ENCODE measurements around the gene PLD1. TPM values are rescaled to one million over a fixed set of nuclear protein-coding genes. Genes with fewer than 3 reads are reported as not detected.

Gene PLD1
- total RNA-seq, 1 donor from 2014 or later = 0.21 TPM

- H3K27ac Mint-ChIP-seq = no peak overlapping the region
These were observed 39.5 kb upstream of the PLD1 start for GRCh38 chr3:171849617-171850319.

GRCh38 chr3:171847595-171848259 lies 37.4 kb upstream of the PLD1 start:
- H3F3A ChIP-seq (ENCODE audit: low read depth) = peaks cover 6% of the 10 kb centered on the region
- peaks cover 3% of the 10 kb centered on the region for H3K36me3 Mint-ChIP-seq
- no peaks in the 10 kb centered on the region for H3K9me3 ChIP-seq (ENCODE audit: low read depth)
- no peak overlapping the region for H3K27ac Mint-ChIP-seq
- H3K27me3 ChIP-seq = no peaks in the 10 kb centered on the region
- H3K4me1 Mint-ChIP-seq = peaks cover 12% of the 10 kb centered on the region
- no peak overlapping the region for H3K9ac ChIP-seq
- TF ChIP-seq EZH2phosphoT487 (IDR thresholded peaks at IDR 0.05) = no peak
- H3K4me3 Mint-ChIP-seq = no peak overlapping the region
- H3K4me2 ChIP-seq = no peak overlapping the region
- no peak for DNase-seq (ENCODE audit: low spot score)
- H2AFZ ChIP-seq (replicated peaks) = no peak overlapping the region
- no peaks in the 10 kb centered on the region for H3K27me3 Mint-ChIP-seq (ENCODE audit: insufficient read depth, low read depth)
- H3K4me1 ChIP-seq = peaks cover 7% of the 10 kb centered on the region
- H3K36me3 ChIP-seq = no peaks in the 10 kb centered on the region
- no peak overlapping the region for H3K27ac ChIP-seq
- H3K4me3 ChIP-seq = no peak overlapping the region
- H4K20me1 ChIP-seq (ENCODE audit: low read depth) = no peaks in the 10 kb centered on the region
- H3K9me3 Mint-ChIP-seq = peaks cover 7% of the 10 kb centered on the region
- H3K79me2 ChIP-seq (ENCODE audit: low read depth) = no peaks in the 10 kb centered on the region

More at GRCh38 chr3:171849617-171850319, 39.5 kb upstream of the PLD1 start:
- H3K27me3 Mint-ChIP-seq (ENCODE audit: insufficient read depth, low read depth) = no peaks in the 10 kb centered on the region
- no peak for DNase-seq (ENCODE audit: low spot score)
- no peaks in the 10 kb centered on the region for H3K79me2 ChIP-seq (ENCODE audit: low read depth)
- H3K9me3 Mint-ChIP-seq = peaks cover 26% of the 10 kb centered on the region
- no peak overlapping the region for H3K4me2 ChIP-seq
- H3K36me3 Mint-ChIP-seq = peaks cover 5% of the 10 kb centered on the region
- no peak overlapping the region for H2AFZ ChIP-seq (replicated peaks)
- H3K27me3 ChIP-seq = no peaks in the 10 kb centered on the region
- H3F3A ChIP-seq (ENCODE audit: low read depth) = no peaks in the 10 kb centered on the region
- TF ChIP-seq CTCF (IDR thresholded peaks at IDR 0.05) (no peak), EZH2 (IDR thresholded peaks at IDR 0.05) (no peak), EZH2phosphoT487 (IDR thresholded peaks at IDR 0.05) (no peak)
- H3K4me3 ChIP-seq = no peak overlapping the region
- no peaks in the 10 kb centered on the region for H3K4me1 ChIP-seq
- no peak overlapping the region for H3K9ac ChIP-seq
- H3K4me3 Mint-ChIP-seq = no peak overlapping the region
- peaks cover 6% of the 10 kb centered on the region for H3K4me1 Mint-ChIP-seq
- no peaks in the 10 kb centered on the region for H4K20me1 ChIP-seq (ENCODE audit: low read depth)
- H3K27ac ChIP-seq = no peak overlapping the region
- peaks cover 15% of the 10 kb centered on the region for H3K9me3 ChIP-seq (ENCODE audit: low read depth)
- H3K36me3 ChIP-seq = no peaks in the 10 kb centered on the region

- Histone ChIP-seq H3K27me3 (no peaks in the 10 kb centered on the region), H3K4me1 (peaks cover 13% of the 10 kb centered on the region), H4K20me1 (ENCODE audit: low read depth) (no peaks in the 10 kb centered on the region), H3K4me2 (no peak overlapping the region), H3K4me3 (no peak overlapping the region), H3K27ac (no peak overlapping the region), H3K36me3 (no peaks in the 10 kb centered on the region), H3F3A (ENCODE audit: low read depth) (peaks cover 6% of the 10 kb centered on the region), H2AFZ (replicated peaks) (no peak overlapping the region), H3K9me3 (ENCODE audit: low read depth) (no peaks in the 10 kb centered on the region), H3K9ac (no peak overlapping the region), H3K79me2 (ENCODE audit: low read depth) (no peaks in the 10 kb centered on the region)
- TF ChIP-seq EZH2 (IDR thresholded peaks at IDR 0.05) = no peak
- TF ChIP-seq CTCF (IDR thresholded peaks at IDR 0.05) = no peak
- TF ChIP-seq EZH2phosphoT487 (IDR thresholded peaks at IDR 0.05) = no peak
- H3K4me1 Mint-ChIP-seq = peaks cover 16% of the 10 kb centered on the region
- H3K27me3 Mint-ChIP-seq (ENCODE audit: insufficient read depth, low read depth) = no peaks in the 10 kb centered on the region
- no peak for DNase-seq (ENCODE audit: low spot score)
- no peak overlapping the region for H3K4me3 Mint-ChIP-seq
- no peak overlapping the region for H3K27ac Mint-ChIP-seq
- peaks cover 3% of the 10 kb centered on the region for H3K36me3 Mint-ChIP-seq
- H3K9me3 Mint-ChIP-seq = peaks cover 3% of the 10 kb centered on the region
These were observed 36.9 kb upstream of the PLD1 start for GRCh38 chr3:171847133-171847532.

- H3K4me3 ChIP-seq = no peak overlapping the region
- peaks cover 3% of the 10 kb centered on the region for H3K9me3 Mint-ChIP-seq
- H2AFZ ChIP-seq (replicated peaks) = no peak overlapping the region
- H3K79me2 ChIP-seq (ENCODE audit: low read depth) = no peaks in the 10 kb centered on the region
- H3K9ac ChIP-seq = no peak overlapping the region
- no peak overlapping the region for H3K4me3 Mint-ChIP-seq
- no peak for DNase-seq (ENCODE audit: low spot score)
- no peak overlapping the region for H3K4me2 ChIP-seq
- H3K36me3 Mint-ChIP-seq = peaks cover 3% of the 10 kb centered on the region
- peaks cover 16% of the 10 kb centered on the region for H3K4me1 ChIP-seq
- H3K9me3 ChIP-seq (ENCODE audit: low read depth) = no peaks in the 10 kb centered on the region
- H4K20me1 ChIP-seq (ENCODE audit: low read depth) = no peaks in the 10 kb centered on the region
- H3K4me1 Mint-ChIP-seq = peaks cover 21% of the 10 kb centered on the region
- H3K27ac Mint-ChIP-seq = no peak overlapping the region
- H3K27ac ChIP-seq = no peak overlapping the region
- no peaks in the 10 kb centered on the region for H3K27me3 Mint-ChIP-seq (ENCODE audit: insufficient read depth, low read depth)
- H3K27me3 ChIP-seq = no peaks in the 10 kb centered on the region
- TF ChIP-seq EZH2 (IDR thresholded peaks at IDR 0.05) (no peak), CTCF (IDR thresholded peaks at IDR 0.05) (no peak), EZH2phosphoT487 (IDR thresholded peaks at IDR 0.05) (no peak)
- H3K36me3 ChIP-seq = no peaks in the 10 kb centered on the region
- peaks cover 6% of the 10 kb centered on the region for H3F3A ChIP-seq (ENCODE audit: low read depth)
These were observed 36.3 kb upstream of the PLD1 start for GRCh38 chr3:171846597-171846996.
